ENCODE results near the gene TPCN2.

GRCh38 chr11:69129647-69130046 lies 80.9 kb downstream of the TPCN2 start:
- no peak for TF ChIP-seq EZH2 (IDR thresholded peaks at IDR 0.05)
- TF ChIP-seq POLR2AphosphoS5 (IDR thresholded peaks at IDR 0.05; ENCODE audit: borderline replicate concordance, low read depth, low read length): no peak
